Ramos (cell line): ENCODE data around the gene LFNG.

Source experiments
- in situ Hi-C: fragments of 300-500 bp; cut with MboI; formaldehyde crosslinking; loops from one replicate; pipeline ENCODE4 v1.14.3; 2022; ENCODE audit warnings: low sequenced_read_pairs; ENCODE audit not compliant: unreplicated experiment

Gene LFNG

DNA sequence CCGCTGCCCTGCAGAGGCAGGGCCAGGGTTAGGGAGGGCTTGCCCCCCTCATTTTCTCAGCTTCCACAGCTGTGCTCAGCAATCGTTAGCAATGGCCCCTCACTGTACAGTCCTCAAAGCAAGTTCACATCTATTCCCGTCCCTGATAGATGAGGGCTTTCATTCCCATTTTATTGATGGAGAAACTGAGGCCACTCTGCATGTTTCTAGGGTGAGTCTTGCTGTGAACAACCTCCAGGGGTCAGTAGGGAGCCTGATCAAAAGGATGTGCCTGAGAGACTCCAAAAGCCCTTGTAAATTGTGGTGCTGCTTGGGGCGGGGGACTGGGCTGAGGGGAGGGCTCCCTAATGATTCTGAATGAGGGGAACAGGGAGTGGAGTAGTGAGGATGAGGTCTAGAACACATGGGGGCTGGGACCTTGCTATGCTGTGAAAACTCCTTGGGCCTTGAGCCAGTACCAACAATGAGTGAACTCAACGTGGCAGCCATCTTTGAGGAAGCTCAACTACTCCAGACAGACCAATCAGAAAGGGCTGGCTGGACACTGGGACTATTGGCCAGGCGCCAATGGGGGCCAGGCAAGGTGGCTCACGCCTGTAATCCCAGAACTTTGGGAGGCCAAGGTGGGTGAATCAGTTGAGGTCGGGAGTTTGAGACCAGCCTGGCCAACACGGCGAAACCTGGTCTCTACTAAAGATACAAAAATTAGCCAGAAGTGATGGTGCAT is 36.7 kb upstream of the LFNG start:
- in situ Hi-C loops: no loop called here

DNA sequence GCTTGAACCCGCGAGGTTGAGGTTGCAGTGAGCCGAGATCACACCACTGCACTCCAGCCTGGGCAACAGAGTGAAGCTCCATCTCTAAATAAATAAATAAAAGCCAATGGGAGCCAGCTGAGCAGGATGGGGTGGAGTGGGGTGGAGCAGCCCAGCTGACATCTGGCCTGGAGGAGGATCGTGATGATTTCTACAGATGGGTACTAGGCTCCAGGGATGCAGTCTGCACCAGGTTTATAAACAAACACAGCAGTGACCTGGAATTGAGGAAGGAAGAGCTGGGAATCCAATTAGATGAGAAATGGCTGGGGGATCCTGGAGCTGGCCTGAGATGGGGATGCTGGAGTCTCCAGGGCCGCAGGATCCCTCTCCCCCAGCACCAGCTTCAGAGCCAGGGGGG is 36.1 kb upstream of the LFNG start:
- in situ Hi-C loops: no loop called here

DNA sequence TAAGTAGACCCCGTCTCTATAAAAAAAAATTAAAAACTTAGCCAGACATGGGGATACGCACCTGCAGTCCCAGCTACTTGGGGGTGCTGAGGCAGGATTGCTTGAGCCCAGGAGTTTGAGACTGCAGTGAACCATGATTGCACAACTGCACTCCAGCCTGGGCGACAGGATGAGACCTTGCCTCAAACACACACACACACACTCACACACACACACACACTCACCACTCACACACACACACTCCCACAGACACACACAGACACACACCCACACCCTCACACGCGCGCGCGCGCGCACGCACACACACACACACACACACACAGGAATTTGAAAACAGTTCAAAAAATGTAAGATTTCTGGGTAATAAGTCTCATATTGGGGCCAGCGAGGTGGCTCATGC is 34.7 kb upstream of the LFNG start:
- in situ Hi-C loops: no loop called here

DNA sequence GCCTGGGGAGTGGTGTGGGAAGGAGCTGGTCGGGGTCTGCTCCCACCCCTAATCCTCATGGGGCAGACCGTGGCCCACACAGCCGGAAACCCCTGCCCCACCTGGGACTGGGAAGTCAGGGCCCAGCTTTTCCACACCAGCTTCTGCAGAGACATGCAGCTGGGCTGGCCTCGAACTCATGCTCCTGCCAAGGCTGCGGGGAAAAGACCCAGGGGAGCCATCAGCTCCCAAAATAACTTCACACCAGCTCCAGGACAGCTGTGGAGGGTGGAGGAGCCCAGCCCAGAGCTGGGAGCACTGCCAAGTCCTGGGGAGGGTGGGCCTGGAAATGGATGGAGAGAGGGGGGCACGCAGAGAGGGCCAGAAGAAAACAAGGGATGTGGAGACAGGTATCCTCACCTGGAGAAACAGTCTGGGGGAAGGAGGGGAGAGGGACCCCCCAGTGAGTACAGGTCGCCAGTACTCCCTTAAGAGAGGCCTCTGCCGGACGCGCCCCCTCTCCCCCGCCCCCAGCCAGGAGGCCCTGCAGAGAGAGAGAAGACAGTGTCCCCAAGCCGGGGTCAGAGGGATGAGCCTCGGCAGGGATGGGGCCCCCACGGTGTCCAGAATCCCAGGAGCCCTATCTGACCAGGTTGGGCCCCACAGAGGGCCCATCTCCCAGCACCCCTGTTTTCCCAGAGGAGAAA is 31.8 kb upstream of the LFNG start:
- in situ Hi-C loops: no loop called here

DNA sequence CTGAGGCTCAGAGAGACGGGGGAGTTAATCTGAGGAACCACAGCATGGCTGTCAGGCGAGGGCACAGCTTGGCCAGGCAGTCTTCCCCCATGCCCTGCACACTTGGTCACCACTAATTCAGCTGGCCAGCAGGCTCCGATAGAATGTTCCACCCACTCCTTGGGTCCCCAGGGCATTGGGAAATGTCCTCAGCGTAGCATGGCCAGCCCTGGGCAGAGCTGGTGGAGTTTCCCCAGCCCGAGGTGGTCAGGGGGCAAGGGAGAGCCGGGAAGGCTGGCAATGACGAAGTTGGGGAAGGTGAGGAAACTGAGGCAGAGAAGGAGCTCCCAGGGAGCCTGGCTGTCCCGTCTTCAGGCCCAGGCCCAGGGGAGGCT is 31.3 kb upstream of the LFNG start:
- in situ Hi-C loops: no loop called here

DNA sequence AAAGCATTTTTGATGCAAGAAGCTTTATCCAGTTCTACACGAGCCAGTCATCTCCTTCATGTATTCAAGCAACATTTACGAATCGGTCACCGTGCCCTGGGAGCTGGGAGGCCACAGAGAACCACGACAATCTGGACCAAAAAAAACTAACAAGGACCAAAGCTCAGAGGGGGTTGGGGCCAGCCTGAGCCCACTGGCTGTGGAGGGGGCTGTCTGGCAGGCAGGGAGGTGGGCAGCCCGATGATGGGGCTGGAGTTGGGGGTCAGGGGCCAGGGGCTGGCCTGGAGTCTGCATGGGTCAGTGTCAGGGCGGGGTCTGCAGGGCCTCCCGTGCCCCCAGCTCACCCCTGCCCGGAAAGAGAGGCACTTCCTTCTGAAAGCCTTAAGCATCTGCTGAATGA is 30.9 kb upstream of the LFNG start:
- in situ Hi-C loops: no loop called here

DNA sequence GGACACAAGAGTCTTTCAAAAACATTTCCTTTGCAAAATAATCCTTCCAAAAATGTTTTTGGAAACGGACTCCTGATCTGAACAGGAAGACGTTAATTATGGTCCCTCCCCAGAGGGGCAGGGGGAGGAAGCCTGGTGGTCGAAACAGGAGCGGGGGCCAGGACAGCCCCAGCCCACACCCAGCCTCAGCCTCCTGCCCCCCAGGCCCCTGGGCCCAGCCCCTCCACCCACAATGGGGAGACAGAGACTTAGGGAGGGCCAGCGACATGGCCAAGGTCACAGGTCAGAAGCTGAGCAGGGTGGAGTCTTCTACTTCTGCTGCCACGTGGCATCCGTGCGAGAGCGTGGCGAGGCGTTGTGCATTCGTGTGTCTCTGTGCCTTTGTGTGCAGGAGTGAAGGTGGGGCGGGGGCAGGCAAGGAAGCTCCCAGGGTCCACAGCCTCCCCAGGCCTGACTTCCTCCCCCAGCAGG is 29.4 kb upstream of the LFNG start:
- in situ Hi-C loops: no loop called here

DNA sequence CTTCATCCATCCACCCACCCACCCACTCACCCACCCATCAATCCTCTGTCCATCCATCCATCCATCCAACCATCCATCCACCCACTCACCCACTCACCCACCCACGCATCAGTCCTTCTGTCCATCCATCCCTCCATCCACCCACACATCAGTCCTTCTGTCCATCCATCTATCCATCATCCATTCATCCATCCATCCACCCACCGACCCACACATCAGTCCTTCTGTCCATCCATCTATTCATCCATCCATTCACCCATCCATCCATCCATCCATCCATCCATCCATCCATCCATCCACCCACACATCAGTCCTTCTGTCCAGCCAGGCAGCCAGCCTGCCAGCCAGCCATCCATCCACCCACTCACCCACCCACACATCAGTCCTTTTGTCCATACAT is 27.5 kb upstream of the LFNG start:
- in situ Hi-C loops: no loop called here

DNA sequence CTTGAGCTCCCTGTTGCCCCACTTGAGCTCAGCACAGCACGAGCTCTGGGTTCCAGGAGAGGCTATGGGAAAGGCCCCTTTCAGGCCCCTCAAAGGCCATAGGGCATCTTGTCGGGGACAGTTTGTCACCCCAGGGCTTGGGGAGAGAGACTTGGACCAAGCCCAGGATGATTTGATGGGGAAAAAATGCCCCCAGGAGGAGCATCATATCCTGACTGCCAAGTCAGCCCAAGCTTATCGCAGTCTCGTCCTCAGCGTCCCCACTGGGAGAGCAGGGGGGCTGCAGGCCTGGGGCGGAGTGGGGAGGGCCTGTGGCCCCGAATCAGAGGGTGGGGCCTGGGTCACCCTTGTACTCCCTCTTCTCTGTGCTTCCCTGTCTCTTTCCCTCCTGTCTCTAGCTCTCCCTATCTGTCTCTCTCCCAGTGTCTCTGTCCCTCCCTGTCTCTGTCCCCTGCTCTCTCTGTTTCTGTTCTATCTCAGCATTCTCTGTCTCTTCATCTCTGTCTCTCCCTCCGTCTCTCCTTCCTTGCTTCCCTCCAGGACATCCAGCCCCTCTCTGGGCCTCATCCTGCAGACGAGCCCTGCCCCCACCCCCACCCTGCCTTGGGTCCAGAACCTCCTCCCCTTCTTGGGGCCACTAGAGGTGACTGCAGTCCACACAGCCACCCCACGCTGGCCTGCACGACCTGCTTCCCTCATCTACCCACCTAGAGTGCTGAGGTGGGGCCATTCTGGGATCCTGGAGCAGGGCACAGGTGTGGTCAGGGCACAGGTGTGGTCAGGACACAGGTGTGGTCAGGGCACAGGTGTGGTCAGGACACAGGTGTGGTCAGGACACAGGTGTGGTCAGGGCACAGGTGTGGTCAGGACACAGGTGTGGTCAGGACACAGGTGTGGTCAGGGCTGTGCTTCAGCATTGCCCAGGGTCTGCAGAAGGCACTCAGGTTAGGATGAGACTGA is 26.1 kb upstream of the LFNG start:
- in situ Hi-C loops: no loop called here

DNA sequence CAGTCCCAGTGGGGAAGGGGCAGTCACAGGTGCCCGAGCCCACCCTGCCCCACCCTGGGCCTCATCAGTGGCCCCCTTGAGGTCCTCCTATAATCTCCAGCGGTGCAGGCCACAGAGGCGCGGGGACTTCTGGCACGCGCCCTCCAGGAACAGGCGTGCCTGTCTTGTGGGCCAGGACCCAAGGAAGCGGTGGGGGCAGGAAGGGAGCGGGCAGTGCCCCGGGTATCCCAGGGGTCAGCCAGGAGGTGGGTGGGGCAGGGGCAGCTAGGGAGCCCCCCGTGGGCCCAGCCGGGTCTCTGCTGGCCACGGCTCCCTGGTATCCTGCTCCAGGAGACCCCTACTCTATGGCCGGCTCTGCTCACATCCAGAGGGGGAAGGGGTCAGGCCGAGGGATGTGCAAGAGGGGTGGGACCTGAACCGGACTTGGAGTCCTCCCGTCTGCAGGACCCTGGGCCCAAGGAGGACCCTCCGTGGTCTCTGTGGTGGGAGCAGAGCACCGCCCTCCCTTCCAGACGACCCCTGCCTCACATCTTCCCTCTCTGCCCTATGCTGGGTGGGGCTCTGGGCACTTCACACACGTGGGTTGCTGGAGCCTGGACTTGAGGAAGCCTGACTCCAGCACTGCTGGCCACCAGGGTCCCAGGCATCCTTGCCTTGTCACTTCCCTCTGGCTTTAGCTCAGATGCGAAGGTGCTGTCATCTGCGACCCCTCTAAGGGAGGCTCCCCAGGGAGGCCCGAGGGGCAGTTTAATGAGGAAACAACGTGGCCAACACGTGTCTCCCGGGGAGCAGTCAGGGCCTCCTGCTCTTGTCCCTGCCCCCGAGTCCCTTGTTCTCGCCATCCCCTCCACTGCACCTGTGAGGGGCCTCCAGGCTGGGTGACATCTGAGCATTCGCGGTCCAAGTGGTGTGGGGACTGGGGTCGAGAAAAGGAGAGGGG is 25.1 kb upstream of the LFNG start:
- in situ Hi-C loops: no loop called here

DNA sequence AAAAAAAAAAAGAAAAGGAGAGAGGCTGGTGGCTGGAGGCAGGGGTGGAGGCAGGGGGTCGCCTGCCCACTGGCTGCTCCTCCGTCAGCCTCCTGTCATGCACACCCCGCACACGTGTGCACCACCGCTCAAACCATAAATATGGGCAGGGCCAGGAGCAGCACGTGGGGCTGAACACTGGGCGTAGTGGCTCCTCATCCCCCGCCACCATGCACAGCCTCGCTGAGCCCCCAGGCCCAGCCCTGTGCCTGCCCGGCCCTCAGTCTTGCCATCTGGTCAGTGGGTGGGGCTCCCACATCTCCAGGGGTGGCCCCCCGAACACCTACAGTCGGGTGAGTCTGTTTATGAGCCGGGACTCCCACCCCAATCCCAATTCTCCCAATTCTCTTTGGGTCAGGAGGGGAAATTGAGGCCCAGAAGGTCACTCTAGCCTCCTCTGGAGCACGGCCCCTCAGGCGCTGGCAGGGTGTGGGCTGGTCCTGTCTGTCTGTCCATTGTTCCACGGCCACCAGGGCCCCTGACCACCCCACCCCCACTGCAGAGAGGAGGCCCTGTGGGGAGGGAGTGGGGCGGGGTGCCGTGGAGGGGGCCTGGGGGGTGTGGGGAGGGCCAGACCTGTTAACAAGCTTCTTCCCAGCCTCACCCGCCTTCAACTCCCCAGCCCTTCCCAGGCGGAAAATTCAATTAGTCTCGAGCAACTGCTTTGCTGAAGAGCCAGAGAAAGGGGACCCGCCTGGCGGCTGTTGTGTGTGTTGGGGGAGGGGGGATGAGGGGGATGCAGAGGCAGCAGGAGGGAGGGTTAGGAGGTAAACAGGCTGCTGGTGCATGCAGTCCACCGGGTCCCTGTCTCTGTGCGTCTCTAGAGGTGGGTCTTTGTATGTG is 23.9 kb upstream of the LFNG start:
- in situ Hi-C loops: no loop called here

DNA sequence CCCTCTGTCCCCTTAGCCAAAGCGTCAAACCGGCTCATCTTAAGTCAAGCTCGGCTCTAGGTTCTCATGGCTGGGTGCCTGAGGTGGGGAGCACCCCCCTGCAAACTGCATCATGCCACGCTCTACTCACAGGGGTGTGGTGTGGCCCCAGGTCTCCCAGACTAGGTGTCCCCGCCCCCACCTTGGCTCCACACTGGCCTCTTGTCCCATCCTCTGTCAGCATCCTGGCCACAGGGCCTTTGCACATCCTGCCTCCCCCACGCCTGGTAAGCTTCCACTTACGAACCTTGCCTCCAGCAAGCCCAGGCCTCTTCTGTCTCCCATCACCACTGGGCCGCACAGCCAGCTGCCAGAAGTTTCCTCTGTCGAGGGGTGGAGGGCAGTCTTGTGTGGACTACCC is 23.2 kb upstream of the LFNG start:
- in situ Hi-C loops: no loop called here

DNA sequence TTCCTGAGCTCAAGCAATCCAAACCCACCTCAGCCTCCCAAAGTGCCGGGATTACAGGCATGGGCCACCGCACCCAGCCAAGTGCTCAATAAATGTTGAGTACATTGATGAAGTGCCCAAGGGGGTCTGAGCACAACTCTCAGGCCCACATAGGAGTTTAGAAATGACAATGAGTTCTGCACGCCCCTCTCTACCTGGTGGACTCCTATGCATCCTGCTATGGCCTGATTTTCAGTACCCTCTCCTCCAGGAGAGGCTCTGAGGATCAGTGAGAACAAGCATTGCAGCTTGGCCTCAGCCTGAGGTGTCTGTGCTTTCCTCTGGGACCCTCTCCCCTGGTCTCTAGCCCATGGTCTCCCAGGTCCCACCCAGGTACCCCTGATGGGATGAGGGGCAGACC is 22.5 kb upstream of the LFNG start:
- in situ Hi-C loops: no loop called here

DNA sequence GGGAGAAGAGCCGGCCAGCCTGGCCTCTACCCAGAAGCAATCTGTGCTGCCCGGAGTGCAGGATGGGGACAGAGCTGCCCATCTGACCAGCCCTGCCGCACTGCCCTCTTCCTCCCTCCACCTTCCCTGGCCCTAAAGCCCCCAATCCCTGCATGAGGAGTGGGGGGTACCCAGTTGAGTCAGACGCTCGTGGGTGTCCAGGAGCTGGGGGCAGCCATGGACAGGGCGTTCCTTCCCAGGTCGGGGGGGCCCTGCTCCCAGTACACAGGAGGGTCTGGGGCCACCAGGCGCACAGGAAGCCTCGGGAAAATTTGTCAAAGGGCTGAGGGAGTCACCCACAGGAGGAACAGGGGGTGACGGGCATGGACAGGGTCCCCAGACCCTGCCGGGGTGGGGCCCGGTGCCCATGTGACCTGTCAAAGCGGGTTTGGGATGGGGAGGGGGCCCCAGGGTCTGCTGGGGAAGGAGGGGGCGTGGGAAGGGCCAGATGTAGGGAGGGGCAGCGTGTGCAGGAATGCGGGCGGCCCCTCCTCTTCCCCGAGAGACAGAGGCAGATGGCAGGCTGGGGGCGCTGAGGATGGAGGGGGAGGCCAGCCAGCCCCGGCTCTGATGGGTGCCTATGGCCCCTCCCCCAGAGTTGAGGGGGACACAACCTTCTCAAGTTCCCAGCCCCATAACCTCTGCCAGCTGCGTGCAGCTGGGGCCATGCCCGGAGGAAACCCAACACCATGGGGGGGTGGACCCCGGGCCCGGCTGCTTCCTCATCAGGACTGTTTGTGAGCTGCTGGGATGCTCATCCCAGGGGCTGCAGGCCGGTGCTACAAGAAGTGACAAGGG is 21.9 kb upstream of the LFNG start:
- in situ Hi-C loops: no loop called here

DNA sequence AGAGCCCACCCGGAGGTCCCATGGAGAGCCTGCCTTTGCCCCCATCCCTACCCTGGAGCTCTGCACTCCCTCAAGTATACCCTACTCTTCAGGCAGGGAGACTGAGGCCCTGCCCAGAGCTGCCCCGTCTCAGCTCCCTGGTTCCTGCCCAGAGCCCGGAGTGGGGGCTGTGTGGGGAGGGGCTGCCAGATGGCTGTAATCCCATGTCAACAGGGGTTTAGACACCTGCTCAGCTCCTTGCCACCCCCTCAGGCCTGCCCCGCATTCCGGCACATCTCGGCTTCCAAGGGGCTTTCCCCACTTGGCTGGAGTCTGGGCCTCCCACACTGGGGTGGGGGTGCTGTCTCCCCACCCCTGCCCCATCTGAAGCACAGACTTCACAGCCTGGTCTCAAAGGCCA is 20.9 kb upstream of the LFNG start:
- in situ Hi-C loops: no loop called here

DNA sequence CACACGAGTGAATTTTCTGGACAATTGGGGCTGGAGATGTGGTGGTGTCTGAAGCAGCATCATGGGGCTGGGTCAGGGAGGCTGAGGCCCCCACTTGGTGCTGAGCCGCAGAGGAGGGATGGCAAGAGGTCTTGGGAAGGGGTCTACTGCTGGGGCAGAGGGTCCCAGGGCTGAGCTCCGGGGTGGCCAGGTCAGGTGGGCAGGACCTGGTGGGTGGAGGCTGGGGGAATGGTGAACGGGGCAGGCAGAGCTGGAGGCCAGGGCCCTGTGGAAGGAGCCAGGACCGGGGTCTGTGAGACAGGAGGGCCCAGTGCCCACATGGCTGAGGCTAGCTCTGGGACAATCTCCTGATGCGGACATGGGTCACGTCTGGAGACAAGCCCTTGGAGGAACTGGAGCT is 20.4 kb upstream of the LFNG start:
- in situ Hi-C loops: no loop called here

DNA sequence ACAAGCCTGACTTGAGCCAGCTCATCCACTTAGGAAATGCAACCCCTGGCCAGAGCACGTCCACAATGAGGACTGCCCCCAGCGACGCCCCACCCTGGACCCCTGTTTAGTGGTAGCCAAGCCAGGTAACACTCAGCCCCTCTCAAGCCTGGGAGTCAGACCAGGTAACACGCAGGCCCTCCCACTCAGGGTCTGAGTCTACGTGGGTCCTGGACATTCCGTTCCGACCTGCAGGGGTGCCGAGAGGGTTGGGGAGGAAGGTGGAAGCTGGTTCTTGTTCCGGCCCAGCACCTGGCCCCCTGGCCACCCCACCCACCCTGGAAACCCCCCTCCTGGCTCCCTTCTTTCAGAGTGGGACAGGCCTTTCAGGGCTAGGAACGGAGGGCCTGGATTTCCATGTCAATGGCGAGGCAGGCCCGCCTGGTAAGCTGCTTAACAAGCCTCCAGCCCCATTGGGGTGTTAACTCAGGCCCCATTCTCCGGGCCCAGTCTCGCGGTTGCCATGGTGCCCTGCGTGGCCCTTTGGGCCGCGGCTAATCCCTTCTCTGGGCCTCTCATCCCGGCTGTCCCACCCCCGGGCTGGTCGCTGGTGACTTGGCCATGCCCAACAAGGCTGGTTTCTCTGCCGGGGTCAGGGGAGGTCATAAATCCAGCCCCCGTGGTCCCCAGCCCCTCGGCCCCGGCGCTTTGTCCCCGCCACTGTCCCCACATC is 19.7 kb upstream of the LFNG start:
- in situ Hi-C loops: no loop called here

DNA sequence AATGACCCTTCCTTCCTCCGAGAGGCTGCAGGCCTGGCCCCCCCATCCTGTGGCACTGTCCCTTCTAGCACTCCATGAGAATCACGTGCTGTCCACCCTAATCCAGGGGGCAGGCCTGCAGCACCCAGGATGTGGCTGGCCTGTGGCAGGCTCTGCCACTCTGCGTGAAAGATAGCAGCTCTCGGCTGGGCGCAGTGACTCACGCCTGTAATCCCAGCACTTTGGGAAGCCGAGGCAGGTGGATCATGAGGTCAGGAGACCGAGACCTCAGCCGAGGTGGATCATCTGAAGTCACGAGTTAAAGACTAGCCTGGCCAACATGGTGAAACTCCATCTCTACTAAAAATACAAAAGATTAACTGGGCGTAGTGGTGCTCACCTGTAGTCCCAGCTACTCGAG is 18.9 kb upstream of the LFNG start:
- in situ Hi-C loops: no loop called here
